Mesenchymal stem cell (in vitro differentiated cells and primary cell): ENCODE data around the gene IGF2.

Source experiments
- DNase-seq: peaks from one replicate; pipeline ENCODE4 v3.0.0-alpha.2; 2013
- H2AFZ ChIP-seq: one replicate; pipeline ENCODE4 v1.6.1; 2013; ENCODE audit warnings: low read depth, mild to moderate bottlenecking, control low read depth, inconsistent platforms, low read length, moderate library complexity
- H2AK5ac ChIP-seq: 2 replicates; pipeline ENCODE4 v1.6.1; 2013; ENCODE audit warnings: low read length, moderate library complexity, mild to moderate bottlenecking, inconsistent platforms; ENCODE audit not compliant: severe bottlenecking
- H2BK120ac ChIP-seq: one replicate; pipeline ENCODE4 v1.6.1; 2013; ENCODE audit warnings: low read depth, mild to moderate bottlenecking, inconsistent platforms, low read length, moderate library complexity
- H2BK12ac ChIP-seq, 2 experiments: one replicate each; pipeline ENCODE4 v1.6.1; 2013; ENCODE audit warnings: inconsistent platforms in 2 of 2, low read length in 2 of 2, mild to moderate bottlenecking in 2 of 2, moderate library complexity in 2 of 2, control low read depth in 1 of 2
- H2BK15ac ChIP-seq: one replicate; pipeline ENCODE4 v1.6.1; 2013; ENCODE audit warnings: mild to moderate bottlenecking, low read depth, inconsistent platforms; ENCODE audit not compliant: poor library complexity, severe bottlenecking
- H2BK5ac ChIP-seq: 2 replicates; pipeline ENCODE4 v1.6.1; 2013; ENCODE audit warnings: low read depth, mild to moderate bottlenecking, low read length, control low read depth, inconsistent platforms; ENCODE audit not compliant: poor library complexity, severe bottlenecking
- H3K14ac ChIP-seq, 2 experiments: one replicate each; pipeline ENCODE4 v1.6.1; 2013; ENCODE audit warnings: inconsistent platforms in 2 of 2, low read length in 2 of 2, control low read depth in 1 of 2, mild to moderate bottlenecking in 1 of 2, moderate library complexity in 1 of 2
- H3K18ac ChIP-seq, 2 experiments: one replicate each; pipeline ENCODE4 v1.6.1; 2013; ENCODE audit warnings: inconsistent platforms in 2 of 2, low read length in 2 of 2, control low read depth in 1 of 2, low read depth in 1 of 2, mild to moderate bottlenecking in 1 of 2
- H3K23ac ChIP-seq, 2 experiments: one replicate each; pipeline ENCODE4 v1.6.1; 2013; ENCODE audit warnings: inconsistent platforms in 2 of 2, low read length in 2 of 2, mild to moderate bottlenecking in 2 of 2, moderate library complexity in 2 of 2, control low read depth in 1 of 2
- H3K27ac ChIP-seq: 2 replicates; pipeline ENCODE4 v1.5.1; 2013; ENCODE audit warnings: mild to moderate bottlenecking, moderate library complexity, low read length, control low read depth, inconsistent platforms; ENCODE audit not compliant: poor library complexity, severe bottlenecking
- H3K27me3 ChIP-seq, 2 experiments: 2 replicates each; pipeline versions ENCODE4 v1.6.1 to v1.7.0; 2013; ENCODE audit warnings: low read length in 2 of 2, mild to moderate bottlenecking in 2 of 2, moderate library complexity in 2 of 2, control low read depth in 1 of 2, inconsistent platforms in 1 of 2; ENCODE audit not compliant: control insufficient read depth in 1 of 2, insufficient read depth in 1 of 2
- H3K36me3 ChIP-seq, 2 experiments: 2 replicates each; pipeline versions ENCODE4 v1.6.1 to v1.7.0; 2013; ENCODE audit warnings: low read length in 2 of 2, control low read depth in 1 of 2, inconsistent platforms in 1 of 2, low read depth in 1 of 2, mild to moderate bottlenecking in 1 of 2; ENCODE audit not compliant: insufficient read depth in 2 of 2, control insufficient read depth in 1 of 2
- H3K4ac ChIP-seq, 2 experiments: one replicate each; pipeline ENCODE4 v1.6.1; 2013; ENCODE audit warnings: inconsistent platforms in 2 of 2, low read length in 2 of 2, mild to moderate bottlenecking in 2 of 2, moderate library complexity in 2 of 2, control low read depth in 1 of 2, low read depth in 1 of 2
- H3K4me1 ChIP-seq: 2 replicates; pipeline ENCODE4 v1.6.1; 2013; ENCODE audit warnings: low read depth, low read length, control low read depth; ENCODE audit not compliant: control insufficient read depth, insufficient read depth
- H3K4me2 ChIP-seq: 2 replicates; pipeline ENCODE4 v1.6.1; 2013; ENCODE audit warnings: low read length, mild to moderate bottlenecking, inconsistent platforms; ENCODE audit not compliant: poor library complexity, severe bottlenecking
- H3K4me3 ChIP-seq, 2 experiments: 2 replicates each; pipeline versions ENCODE4 v1.5.1 to v1.7.0; 2013; ENCODE audit warnings: low read length in 2 of 2, mild to moderate bottlenecking in 2 of 2, control low read depth in 1 of 2, low read depth in 1 of 2; ENCODE audit not compliant: insufficient read depth in 1 of 2
- H3K79me1 ChIP-seq: replicated peaks from 2 replicates; pipeline ENCODE4 v1.6.1; 2013; ENCODE audit warnings: mild to moderate bottlenecking, control low read depth, low read length, inconsistent platforms; ENCODE audit not compliant: poor library complexity, severe bottlenecking
- H3K9ac ChIP-seq: 2 replicates; pipeline ENCODE4 v1.7.0; 2013; ENCODE audit warnings: mild to moderate bottlenecking, low read length, moderate library complexity
- H3K9me3 ChIP-seq: 2 replicates; pipeline ENCODE4 v1.7.0; 2013; ENCODE audit warnings: mild to moderate bottlenecking, low read length; ENCODE audit not compliant: control insufficient read depth
- H4K8ac ChIP-seq: one replicate; pipeline ENCODE4 v1.6.1; 2013; ENCODE audit warnings: inconsistent platforms, mild to moderate bottlenecking, low read length, moderate library complexity
- H4K91ac ChIP-seq: one replicate; pipeline ENCODE4 v1.6.1; 2013; ENCODE audit warnings: mild to moderate bottlenecking, low read length, inconsistent platforms
- WGBS: methylation state at CpG from one replicate; pipeline ENCODE4 v1.1.7; 2013; ENCODE audit warnings: mixed read lengths; 5-methylcytosine and 5-hydroxymethylcytosine counted together

The IGF2 gene

GRCh38 chr11:2167141-2168045 lies 28.2 kb upstream of the IGF2 start:
- DNase-seq: no peak
- Histone ChIP-seq H3K4ac (no peak overlapping the region), H3K36me3 (no peaks in the 10 kb centered on the region), H4K8ac (no peak overlapping the region), H3K4me2 (no peak overlapping the region), H2BK5ac (no peak overlapping the region), H4K91ac (no peak overlapping the region), H2BK15ac (no peak overlapping the region), H3K23ac (no peak overlapping the region), H2AFZ (no peak overlapping the region), H3K4me1 (peaks cover 2% of the 10 kb centered on the region), H3K18ac (no peak overlapping the region), H2BK12ac (no peak overlapping the region), H3K79me1 (no peaks in the 10 kb centered on the region), H2AK5ac (no peak overlapping the region), H2BK120ac (no peak overlapping the region), H3K27me3 (peaks cover 0 to 47% of the 10 kb centered on the region in 2 experiments), H3K14ac (no peak overlapping the region), H3K4me3 (no peak overlapping the region), H3K9me3 (no peaks in the 10 kb centered on the region), H3K9ac (no peak overlapping the region), H3K27ac (no peak overlapping the region)
- 85% methylated on average over 30 of the region's 31 CpGs for WGBS

GRCh38 chr11:2166091-2166851 lies 27.1 kb upstream of the IGF2 start:
- Histone ChIP-seq H2BK12ac (no peak overlapping the region), H3K18ac (no peak overlapping the region), H2BK15ac (no peak overlapping the region), H4K91ac (no peak overlapping the region), H3K14ac (no peak overlapping the region), H3K9ac (no peak overlapping the region), H3K9me3 (no peaks in the 10 kb centered on the region), H2BK120ac (no peak overlapping the region), H2BK5ac (peak overlapping the region; percentile 9), H3K4me2 (no peak overlapping the region), H3K27me3 (peaks cover 0 to 46% of the 10 kb centered on the region in 2 experiments), H3K4ac (no peak overlapping the region), H3K36me3 (no peaks in the 10 kb centered on the region), H3K23ac (no peak overlapping the region), H2AK5ac (no peak overlapping the region), H3K4me1 (peaks cover 2% of the 10 kb centered on the region), H2AFZ (no peak overlapping the region), H3K79me1 (no peaks in the 10 kb centered on the region), H3K4me3 (no peak overlapping the region), H3K27ac (no peak overlapping the region), H4K8ac (no peak overlapping the region)
- DNase-seq: no peak
- 47% methylated on average over 63 of the region's 70 CpGs for WGBS

GRCh38 chr11:2165571-2165970 lies 26.4 kb upstream of the IGF2 start:
- 85% methylated on average over 11 of the region's 13 CpGs for WGBS

More at GRCh38 chr11:2165571-2165970, 26.4 kb upstream of the IGF2 start:
- Histone ChIP-seq H2AK5ac (no peak overlapping the region), H3K18ac (no peak overlapping the region), H2BK15ac (no peak overlapping the region), H3K27me3 (peaks cover 0 to 40% of the 10 kb centered on the region in 2 experiments), H3K9me3 (no peaks in the 10 kb centered on the region), H3K4me2 (no peak overlapping the region), H3K4me1 (peaks cover 2% of the 10 kb centered on the region), H3K36me3 (no peaks in the 10 kb centered on the region), H4K8ac (no peak overlapping the region), H3K4ac (no peak overlapping the region), H2AFZ (no peak overlapping the region), H3K23ac (no peak overlapping the region), H2BK5ac (no peak overlapping the region), H2BK120ac (no peak overlapping the region), H3K27ac (no peak overlapping the region), H3K9ac (no peak overlapping the region), H3K4me3 (no peak overlapping the region), H2BK12ac (no peak overlapping the region), H3K14ac (no peak overlapping the region), H3K79me1 (no peaks in the 10 kb centered on the region), H4K91ac (no peak overlapping the region)
- DNase-seq: no peak
